ENCODE data around the gene PROSER3.
"Not testable (repeated sequence)": the region's sequence is repeated elsewhere in the genome, so short reads cannot be mapped to it uniquely, and the experiment has no call there.

PROSER3 gene

DNA sequence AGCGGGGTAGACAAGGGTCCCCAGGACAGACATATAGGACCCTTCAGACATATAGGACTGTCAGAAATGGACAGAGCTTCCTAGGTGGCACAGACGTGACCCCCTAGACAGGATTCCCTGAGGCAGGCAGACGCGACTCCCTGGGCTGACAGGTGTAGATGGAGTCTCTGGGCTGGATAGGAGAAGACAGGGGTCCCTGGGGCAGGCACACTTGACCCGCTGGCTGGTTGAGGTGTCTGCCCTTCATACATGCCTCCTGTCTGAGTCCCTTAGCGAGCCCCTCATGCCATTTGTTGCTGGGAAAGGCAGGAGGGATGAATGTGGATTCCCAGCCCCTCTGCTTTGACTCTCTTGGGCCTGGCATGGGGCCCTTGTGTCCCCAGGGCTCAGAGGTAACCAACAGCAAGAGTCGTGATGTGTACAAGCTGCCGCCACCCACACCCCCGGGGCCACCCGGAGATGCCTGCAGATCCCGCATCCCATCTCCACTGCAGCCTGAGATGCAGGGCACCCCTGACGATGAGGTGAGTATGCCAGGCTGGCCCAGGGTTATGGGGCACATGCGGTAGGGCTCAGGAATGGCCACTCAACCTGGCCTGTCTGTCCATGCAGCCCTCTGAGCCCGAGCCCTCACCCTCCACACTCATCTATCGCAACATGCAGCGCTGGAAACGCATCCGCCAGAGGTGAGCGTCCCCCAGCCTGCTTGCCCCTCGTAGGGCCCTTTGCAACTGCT lies 4.2 kb upstream of the PROSER3 start:
- DNase-seq (ENCODE audit: low read depth in 2 of 3, low spot score in 2 of 3) = no peak

DNA sequence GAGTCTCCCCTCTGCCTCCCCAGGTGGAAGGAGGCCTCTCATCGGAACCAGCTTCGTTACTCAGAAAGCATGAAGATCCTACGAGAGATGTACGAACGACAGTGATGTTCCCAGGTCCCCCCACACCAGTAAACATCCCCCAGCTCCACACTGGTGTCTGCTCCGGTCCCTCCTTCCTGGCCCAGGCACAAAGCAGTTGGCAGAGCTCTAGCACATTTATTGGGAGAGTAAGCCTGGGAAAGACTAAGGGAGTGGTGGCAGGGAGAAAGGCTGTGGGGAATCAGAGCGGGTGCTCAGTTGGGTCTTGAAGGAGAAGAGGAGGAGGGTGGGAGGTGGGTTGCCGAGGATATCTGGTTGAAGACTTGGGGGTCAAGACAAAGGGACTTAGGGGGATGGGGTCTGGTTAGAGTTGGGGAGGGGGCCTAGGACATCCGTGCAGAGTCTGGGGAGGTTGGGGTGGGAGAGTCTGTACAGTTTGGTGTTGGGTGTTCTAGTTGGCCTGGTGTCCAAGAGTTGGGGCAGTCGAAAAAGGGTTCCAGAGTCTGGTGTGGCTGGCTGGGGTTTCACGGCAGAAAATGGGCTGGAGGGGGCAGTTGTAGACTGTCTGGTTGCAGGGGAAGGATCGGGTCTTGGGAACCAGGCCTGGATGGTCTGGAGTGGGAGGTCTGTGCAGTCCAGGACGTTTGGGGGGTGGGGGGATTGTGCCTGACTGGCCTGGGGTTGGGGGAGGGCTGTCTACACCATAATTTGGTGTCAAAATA lies 3.4 kb upstream of the PROSER3 start:
- DNase-seq (ENCODE audit: low read depth in 2 of 3, low spot score in 2 of 3) = no peak

DNA sequence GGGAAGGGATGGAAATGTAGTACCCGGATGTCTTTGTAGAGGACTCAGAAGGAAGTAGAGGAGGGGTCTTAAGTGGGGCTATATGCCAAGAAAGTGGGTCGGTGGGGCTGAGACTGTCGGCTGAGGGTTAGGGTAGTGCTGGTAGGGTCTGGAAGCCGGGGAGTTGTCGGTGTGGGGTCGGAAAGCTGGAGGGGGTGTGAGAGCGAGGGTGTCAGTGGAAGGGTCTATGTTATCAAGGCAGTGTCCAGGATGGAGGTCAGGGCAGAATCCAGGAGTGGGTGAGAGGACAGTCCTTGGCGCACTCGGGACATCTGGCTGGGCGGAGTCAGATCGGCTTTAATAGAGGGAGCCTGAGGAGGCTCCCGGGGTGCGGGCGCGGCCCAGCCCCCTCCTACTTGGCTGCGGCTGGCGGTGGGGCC lies 2.8 kb upstream of the PROSER3 start:
- DNase-seq (ENCODE audit: low read depth in 2 of 3, low spot score in 2 of 3) = no peak

DNA sequence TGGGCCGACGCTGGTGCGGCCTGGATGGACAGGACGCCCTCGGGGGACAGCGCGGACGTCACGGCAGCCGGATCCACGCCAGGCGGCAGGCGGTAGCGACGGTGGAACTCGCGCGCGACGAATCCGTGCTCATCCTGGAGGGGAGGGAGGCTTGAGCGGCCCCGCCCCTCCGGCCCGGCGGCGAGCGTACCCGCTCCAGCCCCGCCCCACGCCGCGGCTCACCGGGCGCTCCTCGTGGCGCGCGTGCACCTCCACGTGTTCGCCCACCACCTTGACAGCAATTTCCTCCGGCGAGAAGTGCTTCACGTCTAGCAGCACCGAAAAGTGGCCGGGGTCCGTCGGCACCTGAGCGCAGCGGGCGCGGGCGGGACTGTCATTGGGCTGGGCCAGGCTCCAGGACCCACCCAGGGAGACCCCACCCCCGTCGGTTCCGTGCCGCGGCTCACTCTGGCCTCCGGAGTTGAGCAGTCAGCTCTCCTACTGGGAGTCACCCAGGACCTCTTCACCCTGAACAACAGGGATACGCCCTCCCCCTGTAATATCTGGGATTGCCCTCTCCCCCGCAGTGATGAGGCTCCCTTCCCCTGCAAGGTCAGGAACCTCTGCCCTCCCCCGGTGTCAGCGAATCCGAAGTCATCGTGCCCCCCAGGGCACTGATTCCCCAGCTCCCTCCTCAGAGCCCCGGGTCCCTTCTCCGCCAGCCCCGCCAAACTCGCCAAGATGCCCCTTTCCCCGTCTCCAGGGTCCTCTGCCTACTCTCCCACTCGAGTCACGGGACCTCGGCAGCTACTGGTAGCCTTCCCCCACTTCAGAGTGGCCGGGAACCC lies 2.2 kb upstream of the PROSER3 start:
- DNase-seq (ENCODE audit: low read depth in 2 of 3, low spot score in 2 of 3) = no peak

DNA sequence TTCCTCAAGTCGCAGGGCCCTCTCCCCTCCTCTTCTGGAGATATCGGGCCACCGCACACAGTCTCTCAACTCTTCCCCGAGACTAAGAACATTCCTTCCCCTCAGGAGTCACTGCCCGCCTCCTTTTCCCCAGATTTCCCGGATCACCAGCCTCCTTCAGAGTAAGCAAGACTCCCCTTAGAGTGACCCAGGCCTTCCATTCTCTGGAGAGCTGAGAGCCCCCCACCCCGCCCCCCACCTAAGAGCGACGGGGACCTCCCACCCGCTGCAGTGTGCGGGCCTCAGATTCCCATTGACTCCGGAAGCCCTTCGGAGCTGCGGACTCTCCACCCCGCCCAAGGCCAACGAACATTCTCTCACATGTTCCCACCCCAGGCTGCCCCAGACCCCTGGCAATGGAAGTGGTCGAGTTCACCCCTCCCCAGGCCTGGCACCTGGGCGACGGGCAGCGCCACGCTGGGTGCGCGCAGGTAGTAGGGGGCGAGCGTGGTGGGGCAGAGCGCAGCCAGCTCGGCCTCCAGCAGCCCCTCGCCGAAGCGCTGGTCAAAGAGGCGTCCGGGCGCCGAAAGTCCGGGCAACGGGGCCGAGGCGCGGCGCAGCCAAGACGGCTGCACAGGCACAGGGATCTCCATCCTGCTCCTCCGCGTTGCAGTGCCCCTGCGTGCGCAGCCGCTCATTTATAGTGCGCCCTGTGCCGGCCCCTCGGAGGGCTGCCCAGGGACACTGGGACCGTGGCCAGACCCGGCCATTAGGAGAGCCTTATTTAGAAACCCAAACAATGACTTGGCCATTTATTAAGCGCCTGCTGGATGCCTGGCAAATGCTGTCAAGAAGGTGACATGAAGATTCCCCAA lies 1.4 kb upstream of the PROSER3 start, which contains the start of gene HSPB6:
HSPB6 (minus strand) TSS at position 653 of the 854 bp plus-strand sequence; CDS start at position 632, 21 bp downstream.
- no peak for DNase-seq (ENCODE audit: low read depth in 2 of 3, low spot score in 2 of 3)

DNA sequence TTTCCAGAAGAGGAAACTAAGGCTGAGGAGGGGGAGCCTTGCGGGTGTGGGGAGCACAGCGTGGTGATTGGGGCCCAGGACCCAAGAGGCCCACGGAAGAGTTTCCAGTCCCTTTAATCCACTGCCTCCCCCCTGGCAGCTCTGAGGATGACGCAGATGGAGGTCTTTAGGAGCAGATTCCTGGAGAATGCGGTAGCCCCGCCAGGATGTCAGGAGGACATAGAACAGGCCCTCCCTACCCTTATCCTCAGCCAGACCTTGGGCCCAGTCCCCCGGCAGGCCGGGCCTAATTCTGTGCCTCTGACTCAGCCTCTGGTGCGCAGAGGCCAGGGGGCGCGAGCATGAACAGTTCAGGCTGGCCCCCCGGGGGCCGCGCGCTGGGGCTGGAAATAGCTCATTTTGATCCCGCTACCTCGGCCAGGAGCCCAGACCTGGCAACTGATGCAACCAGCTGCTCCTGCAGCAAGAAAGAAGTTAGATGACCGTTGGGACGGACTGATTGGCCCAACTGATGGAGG lies 686 bp upstream of the PROSER3 start:
- peak in 1 of 3 experiments; percentile 26 for DNase-seq (ENCODE audit: low read depth in 2 of 3, low spot score in 2 of 3)

DNA sequence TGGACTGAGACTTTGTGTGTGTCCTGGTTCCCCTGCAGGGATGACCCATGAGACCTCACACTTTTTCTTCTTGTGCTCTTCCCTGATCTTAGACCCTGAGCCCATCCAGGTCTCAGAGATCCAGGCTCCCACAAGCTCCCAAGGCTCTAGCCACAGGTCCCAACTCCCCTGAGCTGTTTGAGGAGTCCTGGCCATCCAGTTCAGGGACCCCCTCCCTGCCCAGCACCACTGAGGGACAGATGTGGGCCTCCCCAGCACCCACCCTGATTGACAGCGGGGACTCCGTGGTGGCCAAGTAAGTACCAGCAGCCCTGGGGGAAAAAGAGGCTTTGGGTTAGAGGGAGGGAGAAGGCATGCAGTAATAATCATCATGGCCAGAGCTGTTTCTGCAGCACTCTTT lies 1.7 kb downstream of the PROSER3 start:
- DNase-seq (ENCODE audit: low read depth in 2 of 3, low spot score in 2 of 3) = no peak

DNA sequence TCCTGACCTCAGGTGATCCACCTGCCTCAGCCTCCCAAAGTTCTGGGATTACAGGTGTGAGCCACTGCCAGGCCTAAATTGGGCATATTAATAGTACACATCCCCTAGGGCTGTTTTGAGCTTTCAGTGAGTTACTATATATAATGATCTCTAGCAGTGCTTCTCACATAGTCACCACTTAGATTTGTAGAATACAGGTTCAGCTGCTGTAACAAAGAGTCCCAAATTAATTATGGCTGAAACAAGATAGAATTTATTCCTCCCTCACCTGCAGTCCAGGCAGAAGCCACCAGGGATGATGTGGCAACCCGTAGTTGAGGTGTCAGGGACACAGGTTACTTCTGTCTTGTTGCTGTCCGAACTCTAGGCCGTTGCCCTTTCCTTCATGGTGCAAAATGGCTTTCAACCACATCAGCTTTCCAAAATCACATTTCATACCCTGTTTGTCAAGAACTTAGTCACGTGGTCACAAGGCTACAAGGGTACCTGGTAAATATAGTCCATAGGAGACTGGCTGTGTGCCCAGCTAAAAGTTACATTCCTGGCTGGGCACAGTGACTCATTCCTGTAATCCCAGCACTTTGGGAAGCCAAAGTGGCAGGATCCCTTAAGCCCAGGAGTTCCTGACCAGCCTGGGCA lies 2.9 kb downstream of the PROSER3 start:
- DNase-seq (ENCODE audit: low read depth in 2 of 3, low spot score in 2 of 3) = no peak

DNA sequence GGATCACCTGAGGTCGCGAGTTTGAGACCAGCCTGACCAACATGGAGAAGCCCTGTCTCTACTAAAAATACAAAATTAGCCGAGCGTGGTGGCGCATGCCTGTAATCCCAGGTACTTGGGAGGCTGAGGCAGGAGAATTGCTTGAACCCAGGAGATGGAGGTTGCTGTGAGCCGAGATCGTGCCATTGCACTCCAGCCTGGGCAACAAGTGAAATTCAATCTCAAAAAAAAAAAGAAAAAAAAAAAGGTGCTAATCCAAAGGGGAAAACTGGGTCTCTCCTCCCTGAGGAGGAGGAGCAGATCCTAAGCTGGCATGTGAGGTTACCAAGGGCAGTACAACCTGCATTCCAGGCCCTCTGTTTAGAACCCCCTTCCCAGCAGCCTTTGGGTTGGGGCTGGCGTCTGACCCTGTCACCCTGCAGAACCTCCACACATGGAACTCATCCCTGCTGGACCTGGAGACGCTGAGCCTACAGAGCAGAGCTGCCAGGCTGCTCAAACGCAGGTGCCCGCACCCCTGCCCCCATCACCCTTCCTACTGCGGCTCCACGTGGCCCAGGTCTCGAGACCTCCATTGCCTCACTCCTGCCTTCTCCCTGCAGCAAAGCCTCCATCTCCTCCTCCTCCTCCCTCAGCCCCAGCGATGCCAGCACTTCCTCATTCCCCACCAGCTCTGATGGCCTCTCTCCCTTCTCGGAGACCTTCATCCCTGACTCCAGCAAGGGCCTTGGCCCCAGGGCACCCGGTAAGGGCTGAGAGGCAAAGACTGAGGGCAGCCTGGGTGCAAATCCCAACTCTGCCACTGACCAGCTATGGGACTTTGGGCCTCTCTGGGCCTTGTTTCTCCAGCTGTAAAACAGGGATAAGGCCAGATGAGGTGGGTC lies 6.7 kb downstream of the PROSER3 start:
- DNase-seq (ENCODE audit: low read depth in 2 of 3, low spot score in 2 of 3) = no peak

DNA sequence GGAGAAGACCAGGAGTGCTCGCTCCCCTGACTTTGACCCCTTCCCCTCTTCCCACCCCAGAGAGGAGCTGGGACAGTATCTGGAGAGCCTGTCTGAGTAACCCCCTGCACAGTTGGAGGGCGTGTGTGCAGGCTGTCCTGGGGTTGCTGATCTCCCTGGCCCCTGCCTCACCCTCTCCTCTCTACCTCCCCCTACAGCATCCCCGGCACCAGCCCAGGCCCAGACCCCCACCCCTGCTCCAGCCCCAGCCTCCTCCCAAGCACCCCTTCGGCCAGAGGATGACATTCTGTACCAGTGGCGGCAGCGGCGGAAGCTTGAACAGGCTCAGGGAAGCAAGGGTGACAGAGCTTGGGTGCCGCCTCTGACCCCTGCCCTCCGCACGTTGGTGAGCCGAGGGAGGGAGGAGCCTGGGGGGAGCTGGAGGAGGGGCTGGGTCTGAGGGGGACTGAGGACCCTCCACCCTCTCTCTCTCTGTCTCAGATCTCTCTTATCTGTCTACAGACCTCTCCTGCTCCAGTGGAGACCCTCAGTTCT lies 8.7 kb downstream of the PROSER3 start:
- no peak for DNase-seq (ENCODE audit: low read depth in 2 of 3, low spot score in 2 of 3)

DNA sequence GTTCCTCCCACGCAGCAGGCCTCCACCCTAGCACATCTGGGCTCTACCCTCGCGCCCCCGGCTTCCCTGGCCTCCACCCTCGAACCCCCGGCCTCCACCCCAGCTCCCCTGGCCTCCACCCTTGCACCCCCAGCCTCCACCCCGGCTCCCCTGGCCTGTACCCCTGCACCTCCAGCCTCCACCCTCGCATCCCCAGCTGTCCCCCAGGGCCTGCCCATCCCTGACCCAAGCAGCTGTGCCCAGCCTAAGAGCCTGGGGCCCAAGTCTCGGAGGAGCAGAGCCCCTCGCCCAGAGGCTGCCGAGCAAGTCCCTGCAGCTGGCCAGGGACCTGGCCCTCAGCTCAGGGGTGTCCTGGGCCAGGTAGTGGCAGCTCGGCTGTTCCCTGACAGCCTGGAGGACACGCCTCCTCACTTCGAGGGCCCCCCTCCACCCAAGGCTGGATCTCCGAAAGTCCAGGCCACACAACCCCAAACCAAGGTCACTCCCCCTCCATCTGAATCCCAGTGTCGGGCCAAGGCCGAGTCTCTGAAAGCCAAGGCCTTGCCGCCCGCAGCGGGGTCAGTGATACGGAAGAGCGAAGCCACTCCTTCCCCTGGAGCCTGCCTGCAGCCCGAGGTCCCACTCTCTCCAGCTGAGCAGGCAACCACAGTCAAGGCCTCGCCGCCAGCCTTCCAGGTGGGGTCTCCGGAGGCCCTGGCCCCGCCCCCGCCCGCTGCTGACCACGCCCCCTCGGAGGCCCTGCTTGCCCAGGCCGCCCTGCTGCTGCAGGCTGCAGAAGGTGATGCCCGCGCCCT lies 9.5 kb downstream of the PROSER3 start:
- DNase-seq (ENCODE audit: low read depth in 2 of 3, low spot score in 2 of 3) = no peak

DNA sequence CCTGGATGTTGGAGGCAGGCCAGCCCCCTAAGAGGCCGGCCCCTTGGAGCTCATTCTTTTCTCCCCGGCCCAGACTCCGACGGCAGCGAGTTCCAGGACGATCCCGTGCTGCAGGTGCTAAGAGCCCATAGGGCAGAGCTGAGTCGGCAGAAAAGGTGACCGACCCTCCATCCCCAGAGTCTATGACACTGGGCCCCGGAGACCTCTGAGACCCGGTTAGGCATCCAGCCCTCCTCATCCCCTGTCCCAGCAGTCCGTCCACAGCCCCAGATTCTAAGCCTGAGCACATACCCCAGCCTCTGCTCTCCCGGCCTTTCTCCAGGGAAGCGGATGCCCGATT lies 10.1 kb downstream of the PROSER3 start:
- DNase-seq (ENCODE audit: low read depth in 2 of 3, low spot score in 2 of 3) = no peak

DNA sequence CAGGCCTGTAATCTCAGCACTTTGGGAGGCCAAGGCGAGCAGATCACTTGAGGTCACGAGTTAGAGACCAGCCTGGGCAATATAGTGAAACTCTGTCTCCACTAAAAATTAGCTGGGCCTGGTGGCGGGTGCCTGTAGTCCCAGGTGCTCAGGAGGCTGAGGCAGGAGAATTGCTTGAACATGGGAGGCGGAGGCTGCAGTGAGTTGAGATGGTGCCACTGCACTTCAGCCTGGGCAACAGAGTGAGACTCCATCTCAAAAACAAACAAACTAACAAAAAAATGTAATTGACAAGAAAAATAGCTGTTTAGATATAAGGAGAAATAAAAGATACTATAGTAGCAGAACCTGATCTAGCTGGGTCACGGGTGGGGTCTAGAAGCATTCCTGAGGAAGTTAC lies 14.4 kb downstream of the PROSER3 start:
- DNase-seq (ENCODE audit: low read depth in 2 of 3, low spot score in 2 of 3) = not testable (repeated sequence)

DNA sequence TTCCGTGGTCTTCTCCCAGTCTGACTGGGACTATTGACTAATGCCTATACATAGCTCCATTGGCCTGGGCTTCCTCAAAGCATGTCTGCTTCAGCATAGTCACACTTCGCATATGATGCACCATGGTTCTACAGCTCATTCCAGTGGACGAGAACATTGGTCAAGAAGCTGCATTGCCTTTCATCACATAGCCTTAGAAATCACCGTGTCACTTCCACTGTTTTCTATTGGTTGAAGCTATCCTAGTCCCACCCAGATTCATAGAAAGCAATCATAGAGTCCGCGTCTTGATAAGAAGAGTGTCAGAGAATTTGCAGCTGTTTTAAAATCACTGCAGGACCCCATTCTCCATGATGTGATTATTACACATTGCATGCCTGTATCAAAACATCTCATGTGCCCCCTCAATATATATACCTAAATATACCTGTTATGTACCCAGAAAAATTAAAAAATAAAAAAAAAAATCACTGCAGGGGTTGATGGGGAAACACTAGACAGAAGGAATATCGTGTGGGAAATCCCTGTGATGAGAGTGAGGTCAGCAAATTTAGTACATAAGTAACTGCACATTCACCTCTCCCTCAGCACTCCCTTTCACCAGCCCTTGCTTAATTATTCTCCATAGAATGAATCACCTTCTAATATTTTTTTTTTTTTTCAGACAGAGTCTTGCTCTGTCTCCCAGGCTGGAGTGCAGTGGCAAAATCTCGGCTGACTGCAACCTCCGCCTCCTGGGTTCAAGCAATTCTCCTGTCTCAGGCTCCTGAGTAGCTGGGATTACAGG lies 15.2 kb downstream of the PROSER3 start:
- DNase-seq (ENCODE audit: low read depth in 2 of 3, low spot score in 2 of 3) = no peak

DNA sequence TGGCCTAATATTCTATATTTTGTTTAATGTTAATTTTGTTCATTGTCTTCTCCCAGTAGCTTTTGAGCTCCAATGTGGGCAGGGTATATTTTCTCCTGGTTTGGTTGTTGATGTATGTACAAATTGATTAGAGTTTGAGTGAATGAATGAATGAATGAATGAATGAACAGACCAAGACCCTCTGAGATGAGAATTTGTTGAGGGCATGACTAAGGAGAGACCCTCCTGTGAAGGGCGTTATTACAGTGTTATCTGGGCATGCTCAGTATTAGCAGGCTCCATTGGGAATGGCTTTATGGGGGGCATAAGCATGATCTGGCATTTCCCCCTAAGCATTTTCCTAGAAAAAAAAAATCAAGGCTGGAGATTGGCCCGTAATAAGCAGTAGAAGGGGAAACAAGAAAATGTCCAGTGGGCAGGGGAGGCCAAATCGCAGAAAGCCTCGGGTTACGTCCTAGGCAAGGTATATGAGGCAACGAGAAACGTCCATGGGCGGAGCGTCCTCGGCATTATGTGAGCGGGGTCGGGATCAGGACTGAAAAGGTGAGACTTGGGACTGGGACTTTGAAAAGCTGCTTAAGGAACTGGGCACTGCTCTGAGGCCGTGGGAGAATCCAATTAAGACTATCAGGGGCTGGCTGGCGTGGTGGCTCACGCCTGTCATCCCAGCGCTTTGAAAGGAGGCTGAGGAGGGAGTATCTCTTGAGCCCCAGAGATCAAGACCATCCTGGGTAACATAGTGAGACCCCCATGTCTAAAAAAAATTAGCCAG lies 16.5 kb downstream of the PROSER3 start:
- DNase-seq (ENCODE audit: low read depth in 2 of 3, low spot score in 2 of 3) = no peak

DNA sequence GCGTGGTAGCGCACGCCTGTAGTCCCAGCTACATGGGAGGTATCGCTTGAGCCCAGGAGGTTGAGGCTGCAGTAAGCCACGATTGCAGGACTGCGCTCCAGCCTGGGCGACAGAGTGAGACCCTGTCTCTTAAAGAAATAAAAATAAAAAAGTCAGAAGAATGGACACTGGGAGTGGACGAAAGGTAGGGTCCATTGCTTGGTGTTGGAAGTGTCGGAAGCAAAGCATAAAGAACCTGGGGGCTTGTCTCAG lies 17.0 kb downstream of the PROSER3 start:
- no peak for DNase-seq (ENCODE audit: low read depth in 2 of 3, low spot score in 2 of 3)

All from activated CD8-positive, alpha-beta memory T cell treated with anti-CD3 and anti-CD28 coated beads for 48 hours (primary cell).